HuH-7 (cell line): ENCODE results near the gene KCNAB3.
"Not testable (repeated sequence)": the region's sequence is repeated elsewhere in the genome, so short reads cannot be mapped to it uniquely, and the experiment has no call there.

ENCODE experiments used
- DNase-seq: peaks from one replicate; pipeline ENCODE4 v3.0.0; 2011; ENCODE audit warnings: low spot score

The KCNAB3 gene

GRCh38 chr17:7929158-7930023, at the start of gene KCNAB3:
KCNAB3 (minus strand) TSS chr17:7929856; CDS start chr17:7929435, 421 bp downstream.
- DNase-seq, result no peak

GRCh38 chr17:7977805-7978204, 48.1 kb upstream of the KCNAB3 start:
- no peak for DNase-seq

- DNase-seq, result no peak
Measured at GRCh38 chr17:7977039-7977438, 47.4 kb upstream of the KCNAB3 start.

- DNase-seq, result no peak
Measured at GRCh38 chr17:7974638-7975131, 45.0 kb upstream of the KCNAB3 start.

GRCh38 chr17:7972131-7972785, 42.6 kb upstream of the KCNAB3 start:
- no peak for DNase-seq

- no peak for DNase-seq
Measured at GRCh38 chr17:7971651-7972050, 42.0 kb upstream of the KCNAB3 start.

- DNase-seq, result no peak
Measured at GRCh38 chr17:7969433-7969832, 39.8 kb upstream of the KCNAB3 start.

GRCh38 chr17:7967751-7968150, 38.1 kb upstream of the KCNAB3 start:
- DNase-seq, result no peak

GRCh38 chr17:7961421-7961820, 31.8 kb upstream of the KCNAB3 start:
- DNase-seq, result no peak

GRCh38 chr17:7959503-7960253, 30.0 kb upstream of the KCNAB3 start:
- DNase-seq, result peak; percentile 7

GRCh38 chr17:7956228-7956965, 26.7 kb upstream of the KCNAB3 start:
- DNase-seq, result no peak

- DNase-seq, result no peak
Measured at GRCh38 chr17:7955414-7956227, 26.0 kb upstream of the KCNAB3 start.

- not testable (repeated sequence) for DNase-seq
Measured at GRCh38 chr17:7953266-7953665, 23.6 kb upstream of the KCNAB3 start.

- no peak for DNase-seq
Measured at GRCh38 chr17:7951143-7951792, 21.6 kb upstream of the KCNAB3 start.

- no peak for DNase-seq
Measured at GRCh38 chr17:7950578-7950977, 20.9 kb upstream of the KCNAB3 start.

GRCh38 chr17:7947651-7948050, 18.0 kb upstream of the KCNAB3 start:
- DNase-seq, result no peak

- no peak for DNase-seq
Measured at GRCh38 chr17:7946441-7946840, 16.8 kb upstream of the KCNAB3 start.

- no peak for DNase-seq
Measured at GRCh38 chr17:7945651-7946050, 16.0 kb upstream of the KCNAB3 start.

GRCh38 chr17:7944326-7944725, 14.7 kb upstream of the KCNAB3 start:
- no peak for DNase-seq

GRCh38 chr17:7943291-7943690, 13.6 kb upstream of the KCNAB3 start:
- DNase-seq, result no peak
